Fibroblast of skin of scalp (primary cell): Measurements from ENCODE around the gene CXCR6.
"Not testable (repeated sequence)": the region's sequence is repeated elsewhere in the genome, so short reads cannot be mapped to it uniquely, and the experiment has no call there.

ENCODE experiments used
- DNase-seq: peaks from one replicate; pipeline ENCODE4 v3.0.0-alpha.2; 2013

The CXCR6 gene

DNA sequence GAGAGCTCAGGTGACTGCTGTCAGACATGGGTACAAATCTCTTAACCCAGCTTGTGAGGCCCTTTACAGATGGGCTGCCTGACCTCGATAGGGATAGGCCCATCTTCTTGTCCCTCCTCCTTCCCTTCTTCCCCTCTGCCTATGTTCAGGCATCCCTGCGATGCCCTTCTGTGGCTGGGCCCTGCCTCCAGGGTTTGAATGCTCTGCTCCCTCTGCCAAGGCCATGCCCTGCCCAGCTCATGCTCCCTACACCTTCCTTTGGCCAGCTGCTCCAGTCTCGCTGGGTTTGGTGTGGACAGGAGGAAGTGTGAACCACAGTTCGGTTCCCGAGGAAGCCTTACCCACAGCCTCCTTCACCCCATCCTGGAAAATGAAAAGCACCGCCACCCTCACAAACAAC is 48.1 kb downstream of the CXCR6 start:
- DNase-seq, result no peak

DNA sequence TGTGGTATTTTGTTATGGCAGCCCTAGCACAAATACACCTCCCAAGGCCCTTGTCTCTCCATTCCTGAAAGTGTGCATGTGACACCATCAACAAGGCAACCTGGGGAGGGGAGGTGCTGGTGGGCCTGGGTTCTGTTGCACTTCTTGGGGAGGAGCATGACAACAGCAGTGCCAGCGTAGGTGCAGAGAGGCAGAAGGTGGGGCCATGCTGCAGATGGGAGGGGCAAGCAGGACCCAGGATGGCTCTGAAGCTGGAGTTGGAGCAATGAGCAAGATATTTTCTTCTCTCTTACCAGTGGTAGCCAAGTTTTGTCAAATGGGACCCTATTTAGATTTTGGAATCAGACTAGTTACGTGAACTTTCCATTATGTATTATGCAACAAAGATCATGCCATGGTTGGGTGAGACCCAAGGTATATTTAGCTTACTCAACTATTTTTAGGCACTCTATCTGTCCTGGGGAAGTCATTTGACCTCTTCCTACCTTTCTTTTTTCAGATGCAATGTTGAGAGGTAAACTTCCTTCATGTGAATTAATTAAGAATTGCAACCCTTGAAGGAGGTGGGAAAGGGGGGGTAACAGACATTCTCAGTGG is 49.0 kb downstream of the CXCR6 start:
- DNase-seq, result no peak

DNA sequence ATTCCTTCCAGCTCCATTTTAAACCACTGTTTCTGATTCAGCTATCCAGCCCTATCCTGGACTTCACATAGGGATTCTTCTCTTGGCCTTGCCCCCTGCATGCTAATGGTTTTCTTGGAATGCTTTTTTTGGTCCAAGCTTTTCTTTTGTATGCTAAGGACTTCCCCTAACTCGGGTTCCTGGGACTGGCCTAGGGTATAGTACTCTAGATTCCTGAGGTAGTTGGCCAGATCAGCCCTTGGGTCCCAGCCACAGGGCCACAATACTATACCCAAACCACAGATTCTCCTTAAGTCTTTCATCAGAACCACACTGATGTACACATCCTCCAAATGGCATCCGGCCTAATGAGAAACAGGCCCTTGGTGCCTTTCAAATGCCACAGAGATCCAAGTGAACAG is 49.6 kb downstream of the CXCR6 start:
- peak; percentile 98 for DNase-seq

DNA sequence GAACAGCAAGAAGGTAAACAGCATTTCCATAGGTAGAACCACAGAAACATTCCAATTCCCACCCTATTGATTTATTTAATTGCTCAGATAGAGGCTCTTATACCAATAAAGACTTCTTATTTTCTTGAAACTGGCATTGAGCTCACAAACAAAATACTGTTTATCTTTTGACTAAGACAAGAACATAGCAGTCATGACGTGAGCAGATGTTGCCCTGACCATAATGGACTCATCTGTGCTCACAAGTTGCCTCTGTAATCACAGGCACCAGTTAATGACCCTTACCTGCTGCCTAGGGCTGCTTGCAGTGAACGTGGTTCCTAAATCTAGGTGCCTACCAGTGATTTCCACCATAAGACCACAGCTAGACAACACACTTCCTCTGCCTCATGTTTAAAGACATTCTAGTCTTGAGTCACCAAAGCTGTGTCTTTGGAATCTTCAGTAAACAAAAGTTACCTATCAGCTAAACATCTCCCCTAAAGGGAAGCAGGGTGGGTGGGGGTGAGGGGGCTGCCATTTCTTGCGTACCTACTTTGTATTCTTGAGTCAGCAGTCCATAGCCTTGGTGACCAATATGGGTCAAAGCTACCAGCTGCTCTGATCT is 50.3 kb downstream of the CXCR6 start:
- no peak for DNase-seq

DNA sequence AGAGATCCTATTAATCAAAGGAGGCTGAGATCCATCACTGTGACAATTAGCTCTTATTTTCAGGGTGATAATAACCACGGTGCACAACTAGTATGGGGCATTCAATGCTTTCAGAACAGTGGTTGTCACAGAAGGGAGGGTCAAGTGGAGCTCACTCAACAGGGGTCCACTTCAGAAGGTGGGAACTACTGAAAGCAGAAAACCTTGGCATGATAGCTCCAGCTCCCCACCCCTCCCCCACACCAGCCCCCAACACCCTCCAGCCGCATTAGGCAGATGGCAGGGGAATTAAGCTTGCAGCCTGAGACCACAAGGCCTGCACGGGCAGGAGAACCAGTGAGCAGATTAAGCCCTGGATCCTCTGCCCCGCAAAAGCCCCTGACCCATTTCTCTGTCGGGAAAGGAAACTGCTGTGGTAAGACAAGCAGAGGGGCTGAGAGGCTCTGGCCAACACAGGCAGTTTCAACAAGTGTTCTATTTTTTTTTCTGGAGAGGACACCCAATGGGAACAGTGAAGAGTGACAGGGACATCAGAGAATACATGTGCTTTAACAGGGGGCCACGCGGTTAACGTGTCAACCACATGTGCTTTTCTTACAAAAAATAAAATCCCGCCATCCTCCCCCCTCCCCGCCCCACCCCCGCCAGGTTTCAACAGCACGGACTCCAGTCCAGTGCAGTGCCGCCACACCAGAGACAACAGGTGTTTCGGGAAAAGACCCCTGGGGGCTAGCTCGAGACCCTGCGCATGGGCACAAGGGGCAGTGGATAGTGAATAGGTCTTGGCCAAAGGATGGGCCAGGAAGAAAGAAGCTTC is 51.4 kb downstream of the CXCR6 start:
- DNase-seq, result no peak

DNA sequence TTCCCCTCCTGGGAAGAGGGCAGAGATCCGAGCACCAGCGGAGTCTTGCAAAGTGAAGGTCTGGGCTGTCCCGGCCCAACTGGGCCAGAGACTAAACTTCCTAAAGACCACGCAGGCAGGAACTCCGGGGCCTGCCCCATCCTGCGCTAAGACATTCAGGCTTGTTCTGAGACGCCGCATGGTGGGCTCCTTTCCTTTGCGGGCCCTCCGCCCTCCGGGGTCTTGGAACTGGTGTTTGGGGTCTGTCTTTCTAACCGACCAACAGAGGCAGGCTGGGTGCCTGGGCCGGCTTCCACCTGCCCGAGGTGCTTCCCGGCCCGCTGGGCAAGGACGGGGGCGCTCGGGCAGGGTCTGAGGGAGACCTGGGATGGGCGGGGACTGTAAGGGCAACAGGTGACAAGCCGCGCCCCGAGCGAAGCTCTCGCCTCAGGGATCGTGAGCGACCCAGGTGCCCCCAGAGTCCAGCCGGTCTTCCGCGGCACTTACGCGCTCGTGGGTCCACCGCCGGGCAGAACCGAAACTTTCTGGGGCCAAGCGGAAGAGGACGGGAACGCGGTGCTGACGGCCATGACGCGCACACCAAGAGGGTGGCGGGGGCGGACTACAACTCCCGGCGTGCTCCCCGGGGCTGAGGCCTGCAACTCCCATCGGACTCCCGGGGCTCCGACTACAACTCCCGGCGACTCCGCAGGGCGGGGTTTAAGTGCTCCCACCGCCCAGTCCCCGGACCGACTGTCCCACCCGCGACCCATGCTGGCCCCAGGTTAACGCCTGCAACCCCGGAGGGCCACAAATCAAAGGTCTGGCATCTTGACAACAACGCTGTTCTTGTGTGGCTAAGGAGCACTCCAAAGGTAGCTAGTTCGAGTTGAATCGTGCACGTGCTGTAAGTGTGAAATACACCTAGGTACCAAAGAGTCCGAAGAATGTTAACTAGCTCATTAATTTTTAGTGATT is 52.2 kb downstream of the CXCR6 start, which contains the start of gene FYCO1:
Gene FYCO1 (minus strand): TSS at position 589 of the 957 bp plus-strand sequence. CDS start 10,914 bp downstream, outside the sequence.
- DNase-seq, result peak; percentile 88

DNA sequence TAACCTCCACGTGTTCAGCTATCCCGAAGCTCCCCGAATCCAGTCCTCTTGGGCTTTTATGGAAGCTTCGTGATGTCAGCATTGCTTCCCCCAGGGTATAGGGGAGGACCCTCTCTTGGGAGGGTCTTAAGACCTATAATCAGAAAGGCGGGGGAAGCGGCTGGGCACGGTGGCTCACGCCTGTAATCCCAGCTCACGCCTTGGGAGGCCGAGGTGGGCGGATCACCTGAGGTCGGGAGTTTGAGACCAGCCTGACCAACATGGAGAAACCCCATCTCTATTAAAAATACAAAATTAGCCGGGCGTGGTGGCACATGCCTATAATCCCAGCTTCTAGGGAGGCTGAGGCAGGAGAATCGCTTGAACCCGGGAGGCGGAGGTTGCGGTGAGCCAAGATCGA is 54.2 kb downstream of the CXCR6 start:
- DNase-seq, result not testable (repeated sequence)

DNA sequence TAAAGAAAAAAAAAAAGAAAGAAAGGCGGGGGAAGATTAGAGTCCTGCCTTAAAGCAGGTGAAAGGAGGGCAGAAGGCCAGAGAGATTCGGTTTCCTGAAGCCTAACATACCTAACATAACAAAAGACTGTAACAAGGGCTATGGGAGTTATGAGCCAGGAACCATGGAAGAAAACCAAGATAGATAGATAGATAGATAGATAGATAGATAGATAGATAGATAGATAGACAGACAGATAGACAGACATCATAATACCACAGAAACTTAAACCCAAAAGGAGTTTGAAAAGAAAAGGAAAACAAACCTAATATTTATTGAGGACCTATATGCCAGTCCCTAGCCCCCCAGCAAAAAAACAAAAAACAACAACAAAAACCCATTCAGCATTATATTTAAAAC is 54.7 kb downstream of the CXCR6 start:
- DNase-seq, result no peak
